ENCODE results near the gene RPS6KA5.
"Not testable (repeated sequence)": the region's sequence is repeated elsewhere in the genome, so short reads cannot be mapped to it uniquely, and the experiment has no call there.

The RPS6KA5 gene

GRCh38 chr14:90940318-90940962, 120.0 kb downstream of the RPS6KA5 start:
- DNase-seq (ENCODE audit: low read depth in 2 of 2, low spot score in 1 of 2): no peak

GRCh38 chr14:90939252-90939795, 121.1 kb downstream of the RPS6KA5 start:
- DNase-seq (ENCODE audit: low read depth in 2 of 2, low spot score in 1 of 2): not testable (repeated sequence)

GRCh38 chr14:90938615-90939014, 121.8 kb downstream of the RPS6KA5 start:
- DNase-seq (ENCODE audit: low read depth in 2 of 2, low spot score in 1 of 2): no peak

GRCh38 chr14:90936757-90937440, 123.5 kb downstream of the RPS6KA5 start:
- no peak for DNase-seq (ENCODE audit: low read depth in 2 of 2, low spot score in 1 of 2)

GRCh38 chr14:90924621-90925340, 135.7 kb downstream of the RPS6KA5 start:
- DNase-seq (ENCODE audit: low read depth in 2 of 2, low spot score in 1 of 2): no peak

- DNase-seq (ENCODE audit: low read depth in 2 of 2, low spot score in 1 of 2): no peak
These were observed 138.3 kb downstream of the RPS6KA5 start for GRCh38 chr14:90922141-90922540.

GRCh38 chr14:90911121-90911520, 149.3 kb downstream of the RPS6KA5 start:
- DNase-seq (ENCODE audit: low read depth in 2 of 2, low spot score in 1 of 2): no peak

- no peak for DNase-seq (ENCODE audit: low read depth in 2 of 2, low spot score in 1 of 2)
These were observed 153.3 kb downstream of the RPS6KA5 start for GRCh38 chr14:90907178-90907577.

- no peak for DNase-seq (ENCODE audit: low read depth in 2 of 2, low spot score in 1 of 2)
These were observed 154.9 kb downstream of the RPS6KA5 start for GRCh38 chr14:90905531-90905930.

GRCh38 chr14:90903101-90903500, 157.3 kb downstream of the RPS6KA5 start:
- DNase-seq (ENCODE audit: low read depth in 2 of 2, low spot score in 1 of 2): peak; percentile 2 to 25

GRCh38 chr14:90900476-90901083, 159.9 kb downstream of the RPS6KA5 start:
- no peak for DNase-seq (ENCODE audit: low read depth in 2 of 2, low spot score in 1 of 2)

GRCh38 chr14:90897022-90897421, 163.4 kb downstream of the RPS6KA5 start:
- no peak for DNase-seq (ENCODE audit: low read depth in 2 of 2, low spot score in 1 of 2)

GRCh38 chr14:90894241-90894640, 166.2 kb downstream of the RPS6KA5 start:
- no peak for DNase-seq (ENCODE audit: low read depth in 2 of 2, low spot score in 1 of 2)

- DNase-seq (ENCODE audit: low read depth in 2 of 2, low spot score in 1 of 2): no peak
These were observed 166.9 kb downstream of the RPS6KA5 start for GRCh38 chr14:90893510-90893909.

GRCh38 chr14:90892970-90893369, 167.5 kb downstream of the RPS6KA5 start:
- DNase-seq (ENCODE audit: low read depth in 2 of 2, low spot score in 1 of 2): no peak

GRCh38 chr14:90891326-90891725, 169.1 kb downstream of the RPS6KA5 start:
- no peak for DNase-seq (ENCODE audit: low read depth in 2 of 2, low spot score in 1 of 2)

- no peak for DNase-seq (ENCODE audit: low read depth in 2 of 2, low spot score in 1 of 2)
These were observed 170.0 kb downstream of the RPS6KA5 start for GRCh38 chr14:90890322-90891020.

- no peak for DNase-seq (ENCODE audit: low read depth in 2 of 2, low spot score in 1 of 2)
These were observed 174.1 kb downstream of the RPS6KA5 start for GRCh38 chr14:90886297-90886815.

GRCh38 chr14:90883782-90884181, 176.7 kb downstream of the RPS6KA5 start:
- no peak for DNase-seq (ENCODE audit: low read depth in 2 of 2, low spot score in 1 of 2)

GRCh38 chr14:90883197-90883596, 177.2 kb downstream of the RPS6KA5 start:
- no peak for DNase-seq (ENCODE audit: low read depth in 2 of 2, low spot score in 1 of 2)

GRCh38 chr14:90880282-90880681, 180.2 kb downstream of the RPS6KA5 start:
- DNase-seq (ENCODE audit: low read depth in 2 of 2, low spot score in 1 of 2): no peak
